Omental fat pad (tissue), 4 donors: ENCODE data around the gene DNASE2. TPM values are rescaled to one million over a fixed set of nuclear protein-coding genes. Genes with fewer than 3 reads are reported as not detected.

Source experiments
- ATAC-seq: fragments of 150-250 bp; one replicate; pipeline ENCODE4 v1.9.1; 2016; ENCODE audit warnings: mild to moderate bottlenecking, moderate library complexity; ENCODE audit not compliant: low FRiP score
- DNase-seq: peaks from one replicate; pipeline ENCODE4 v3.0.0-alpha.2; 2019; ENCODE audit warnings: low spot score
- CTCF ChIP-seq, 3 donors: fragments of 450-650 bp; IDR thresholded peaks; one replicate each; pipeline ENCODE4 v1.5.1; 2016 to 2017; ENCODE audit warnings: antibody characterized with exemption in 3 of 3, mild to moderate bottlenecking in 3 of 3, moderate library complexity in 2 of 3
- total RNA-seq, 4 donors: library from RNA; depleted of rRNA; stranded (reverse); fragments of >200 nt; gene quantifications; one replicate each; pipeline ENCODE4 v1.1.0, GENCODE V29; 2016

The DNASE2 gene
- total RNA-seq, 4 donors from 2014 or later, result 24.6 to 36.9 (median 28.4) TPM

GRCh38 chr19:12885749-12886650 is 4.8 kb upstream of the DNASE2 start:
- ATAC-seq (no peak), DNase-seq (no peak)
- no peak for TF ChIP-seq CTCF (IDR thresholded peaks at IDR 0.05)

- no peak for DNase-seq
- no peak for TF ChIP-seq CTCF (IDR thresholded peaks at IDR 0.05)
- no peak for ATAC-seq
Measured at GRCh38 chr19:12884926-12885748, 3.9 kb upstream of the DNASE2 start.

- no peak for ATAC-seq
- TF ChIP-seq CTCF (IDR thresholded peaks at IDR 0.05), result no peak
- DNase-seq, result no peak
Measured at GRCh38 chr19:12884627-12884925, 3.3 kb upstream of the DNASE2 start.

GRCh38 chr19:12884202-12884601 is 3.0 kb upstream of the DNASE2 start:
- DNase-seq (no peak), ATAC-seq (no peak)
- TF ChIP-seq CTCF (IDR thresholded peaks at IDR 0.05), result no peak

- ATAC-seq (no peak), DNase-seq (no peak)
- TF ChIP-seq CTCF (IDR thresholded peaks at IDR 0.05), result no peak
Measured at GRCh38 chr19:12882589-12882988, 1.3 kb upstream of the DNASE2 start.

- ATAC-seq (peak; percentile 21), DNase-seq (no peak)
- no peak for TF ChIP-seq CTCF (IDR thresholded peaks at IDR 0.05)
Measured at GRCh38 chr19:12880551-12881171, 588 bp downstream of the DNASE2 start.
